GM19023 (cell line): ENCODE data around the gene SBNO2.

Experiments used
- ATAC-seq: cut with Tn5 transposase; IDR thresholded peaks from one replicate; pipeline ENCODE4 v1.9.1; 2021; ENCODE audit warnings: mild to moderate bottlenecking, moderate library complexity; ENCODE audit not compliant: unreplicated experiment

The SBNO2 gene

DNA sequence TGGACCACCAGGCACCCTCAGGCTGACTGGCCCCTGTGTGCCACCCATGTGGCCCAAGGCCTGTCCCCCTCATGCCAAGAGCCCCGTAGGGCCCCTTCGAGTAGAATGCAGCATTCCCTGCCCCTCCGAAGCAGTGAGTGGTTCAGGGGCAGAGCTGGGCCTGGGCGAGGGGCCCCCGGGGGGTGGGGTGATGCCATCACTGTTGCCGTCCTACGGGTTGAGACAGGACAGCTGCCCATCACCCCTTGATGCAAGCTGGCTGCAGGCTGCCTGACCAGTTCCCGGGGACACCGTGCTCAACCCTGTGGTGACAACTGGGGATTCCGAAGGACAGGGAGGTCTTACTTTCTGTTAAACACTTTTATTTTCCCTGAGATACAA is 4.7 kb downstream of the SBNO2 start:
- no peak for ATAC-seq

DNA sequence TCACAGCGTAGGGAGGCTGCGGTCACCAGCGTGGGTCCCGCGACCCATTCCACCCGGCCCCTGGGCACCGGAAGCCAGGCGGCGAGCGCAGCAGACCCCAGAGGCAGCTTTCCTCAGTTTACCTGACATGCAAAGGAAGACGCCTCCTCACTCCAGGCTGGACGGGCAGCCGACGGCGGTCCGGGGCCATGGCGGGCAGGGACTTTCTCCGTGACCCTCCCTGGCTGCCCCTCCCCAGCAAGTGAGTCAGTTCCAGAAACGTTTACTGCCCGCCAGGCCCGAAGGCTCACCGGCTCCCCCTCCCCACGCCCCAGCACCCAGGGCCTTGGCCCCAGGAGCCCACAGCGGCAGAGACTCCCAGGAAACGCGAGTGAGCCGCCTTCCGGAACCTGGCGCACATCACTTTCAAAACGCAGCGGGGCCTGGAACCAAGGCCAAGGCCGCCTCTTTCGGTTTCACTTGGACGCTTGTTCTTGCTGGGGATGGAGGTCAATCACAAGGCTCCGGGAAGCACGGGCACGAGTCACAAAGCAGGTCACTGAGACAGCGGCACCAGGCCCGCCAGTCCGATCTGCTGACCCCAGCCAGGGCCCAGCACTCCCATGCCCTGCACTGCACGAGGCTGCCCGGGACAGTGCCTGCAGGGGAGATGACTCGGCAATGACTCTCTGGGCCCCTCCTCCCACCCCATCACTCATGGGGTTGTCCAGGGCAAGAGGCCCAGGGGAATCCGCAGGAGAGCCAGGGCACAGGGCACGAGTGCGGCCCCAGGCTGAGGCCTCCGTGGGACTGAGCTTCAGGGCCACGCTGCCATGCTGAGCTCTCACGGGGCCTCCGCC is 5.3 kb downstream of the SBNO2 start:
- ATAC-seq: no peak

DNA sequence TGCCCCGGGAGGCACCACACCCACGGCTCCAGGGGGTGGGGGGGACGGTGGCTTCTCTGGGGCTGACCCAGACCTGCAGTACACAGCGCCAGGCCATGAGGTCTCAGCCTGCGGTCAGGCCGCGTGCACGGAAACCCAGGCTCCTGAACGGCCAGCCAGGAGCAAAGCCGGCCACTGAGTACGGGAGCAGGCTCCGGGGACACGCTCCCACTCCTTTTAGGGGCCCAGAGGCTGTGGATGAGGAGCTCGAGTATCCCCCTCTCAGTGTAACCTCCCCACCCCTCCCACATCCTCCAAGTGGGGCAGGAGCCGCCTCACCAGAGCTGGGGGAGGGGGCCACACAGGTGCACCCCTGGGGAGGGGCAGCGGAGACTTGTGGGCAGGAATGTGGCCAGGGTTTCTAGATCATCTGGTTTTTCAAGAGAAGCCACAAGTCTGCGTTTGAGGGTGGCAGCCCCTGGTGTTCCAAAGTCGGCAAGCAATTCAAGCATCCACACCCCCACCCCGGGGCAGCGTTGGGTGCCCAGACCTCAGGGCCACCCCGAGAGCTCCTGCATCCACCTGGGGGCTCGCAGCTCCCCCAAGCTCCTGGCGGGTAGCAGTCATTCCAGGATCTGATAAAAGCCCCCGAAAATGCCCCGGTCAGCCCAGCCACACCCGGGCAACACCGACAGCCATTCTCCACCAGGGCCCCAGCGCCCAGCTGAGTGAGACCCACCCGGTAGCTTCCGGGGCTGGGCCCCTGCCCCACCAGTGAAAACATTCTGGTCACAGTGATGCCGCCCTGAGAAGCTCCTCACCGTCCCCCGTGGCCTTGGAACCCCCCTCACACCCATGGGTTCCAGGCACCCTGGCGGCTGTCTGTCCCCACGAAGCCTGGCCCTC is 6.1 kb downstream of the SBNO2 start:
- no peak for ATAC-seq

DNA sequence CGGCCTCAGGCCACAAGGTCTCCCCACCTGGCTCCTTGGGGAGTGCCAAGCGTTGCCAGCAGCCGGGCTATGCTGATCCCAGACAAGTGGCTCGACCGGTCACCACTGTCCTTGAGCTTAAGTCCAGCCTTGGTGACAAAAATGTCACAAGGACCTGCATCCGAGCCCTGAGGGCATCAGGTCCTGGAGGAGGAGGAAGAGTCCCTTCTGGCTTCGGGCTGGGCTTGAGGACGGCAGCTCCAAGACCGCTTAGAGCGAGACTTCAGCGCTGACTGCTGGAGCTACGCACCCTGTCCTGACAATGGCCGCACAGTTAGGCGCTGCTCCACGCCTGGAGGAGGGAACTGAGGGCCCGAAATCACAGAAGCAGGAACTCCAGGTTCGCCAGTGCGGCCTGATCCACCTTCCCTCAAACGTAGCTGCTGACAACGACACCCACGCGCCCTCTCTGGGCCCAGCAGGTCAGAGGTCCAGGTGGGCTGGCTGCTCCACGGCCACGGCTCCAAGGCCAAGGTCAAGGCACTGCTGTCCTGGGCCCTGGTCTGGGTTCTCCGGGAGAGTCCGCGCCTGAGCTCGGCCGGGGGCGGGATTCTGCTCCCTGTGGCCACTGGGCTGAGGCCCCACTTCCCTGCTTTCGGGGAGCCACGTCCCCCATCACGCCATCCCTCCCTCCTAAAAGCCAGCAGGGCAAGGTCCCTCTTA is 7.0 kb downstream of the SBNO2 start:
- no peak for ATAC-seq

DNA sequence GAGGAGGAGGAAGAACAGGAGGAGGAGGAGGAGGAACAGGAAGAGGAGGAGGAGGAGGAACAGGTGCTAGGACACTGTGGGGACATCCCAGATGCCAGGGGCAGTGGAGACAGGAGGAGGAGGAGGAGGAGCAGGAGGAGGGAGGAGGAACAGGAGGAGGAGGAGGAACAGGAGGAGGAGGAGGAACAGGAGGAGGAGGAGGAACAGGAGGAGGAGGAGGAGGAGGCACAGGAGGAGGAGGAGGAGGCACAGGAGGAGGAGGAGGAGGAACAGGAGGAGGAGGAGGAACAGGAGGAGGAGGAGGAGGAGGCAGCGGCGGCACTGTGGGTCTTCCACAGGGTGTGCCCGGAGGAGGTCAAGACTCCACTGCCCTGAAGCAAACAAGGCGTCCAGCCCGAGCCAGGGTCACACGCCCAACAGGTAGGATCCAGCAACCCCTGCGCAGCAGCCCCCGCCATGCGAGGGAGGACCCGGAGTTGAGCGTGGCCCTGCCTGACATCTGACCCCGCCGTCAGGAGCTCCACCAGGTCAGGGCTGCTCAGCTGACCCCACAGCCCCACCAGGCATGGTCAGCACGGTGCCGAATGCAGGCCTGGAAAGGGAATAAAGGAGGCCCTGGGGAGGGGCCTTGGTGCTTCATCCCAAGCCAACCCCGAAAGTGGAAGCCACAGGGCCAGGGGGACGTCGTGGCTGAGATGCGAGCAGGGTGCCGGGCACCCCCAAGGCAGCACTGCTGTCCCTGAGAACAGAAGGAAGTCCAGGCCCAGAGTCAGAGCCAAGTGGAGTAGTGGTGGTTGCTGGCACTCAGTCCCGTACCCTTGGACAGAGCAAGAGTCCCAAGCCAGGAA is 9.2 kb downstream of the SBNO2 start:
- no peak for ATAC-seq

DNA sequence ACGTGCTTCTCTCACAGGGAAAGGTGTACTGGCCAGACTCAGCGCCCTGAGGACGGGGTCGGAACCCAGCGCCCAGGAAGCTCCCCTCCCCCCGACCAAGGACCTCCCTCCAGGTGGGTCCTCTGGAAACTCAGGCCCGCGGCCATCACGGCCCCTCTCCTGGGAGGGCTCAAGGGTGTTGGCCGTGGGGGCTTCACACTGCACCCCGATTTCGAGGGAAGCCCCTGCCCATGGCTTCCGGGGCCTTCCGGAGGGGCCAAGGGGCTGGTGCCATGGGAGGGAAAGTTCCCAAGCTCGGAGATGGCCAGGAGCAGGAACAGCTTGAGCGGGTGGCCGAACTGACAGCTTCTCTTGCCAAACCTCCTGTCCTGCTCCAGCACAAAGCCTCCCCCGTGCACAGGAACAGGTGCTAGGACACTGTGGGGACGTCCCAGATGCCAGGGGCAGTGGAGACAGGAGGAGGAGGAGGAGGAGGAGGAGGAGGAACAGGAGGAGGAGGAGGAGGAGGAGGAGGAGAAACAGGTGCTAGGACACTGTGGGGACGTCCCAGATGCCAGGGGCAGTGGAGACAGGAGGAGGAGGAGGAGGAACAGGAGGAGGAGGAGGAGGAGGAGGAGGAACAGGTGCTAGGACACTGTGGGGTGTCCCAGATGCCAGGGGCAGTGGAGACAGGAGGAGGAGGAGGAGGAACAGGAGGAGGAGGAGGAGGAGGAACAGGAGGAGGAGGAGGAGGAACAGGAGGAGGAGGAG is 10.0 kb downstream of the SBNO2 start:
- ATAC-seq: no peak

DNA sequence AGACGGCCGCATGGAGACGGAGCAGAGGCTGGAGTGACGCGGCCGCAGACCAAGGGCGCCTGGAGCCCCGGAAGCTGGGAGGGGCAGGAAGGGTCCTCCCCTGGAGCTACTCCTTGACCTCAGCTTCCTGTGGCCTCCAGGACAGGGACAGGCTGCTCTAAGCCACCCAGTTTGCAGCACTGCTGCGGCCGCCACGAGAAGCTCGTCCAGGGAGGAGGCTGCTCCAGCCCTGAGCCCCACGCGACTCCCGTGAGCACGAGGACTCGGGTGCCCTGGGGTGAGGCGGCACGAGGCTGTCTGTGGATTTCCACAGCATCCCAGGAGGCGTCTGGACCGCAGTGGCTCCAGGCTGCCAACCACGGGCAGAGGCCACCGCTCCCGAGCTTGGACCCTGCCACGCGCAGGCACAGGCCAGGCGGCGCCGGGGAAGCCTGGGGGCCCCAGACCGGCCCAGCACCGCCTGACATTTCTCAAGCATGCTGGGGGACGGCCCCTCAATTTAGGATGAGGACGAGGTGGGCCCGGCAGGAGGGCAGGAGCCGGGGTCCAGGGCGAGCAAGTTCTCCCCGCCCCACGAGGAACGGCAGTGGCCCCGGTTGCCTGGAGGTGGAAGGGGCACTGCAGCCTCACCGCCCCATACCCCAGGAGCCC is 10.7 kb downstream of the SBNO2 start:
- ATAC-seq: no peak

DNA sequence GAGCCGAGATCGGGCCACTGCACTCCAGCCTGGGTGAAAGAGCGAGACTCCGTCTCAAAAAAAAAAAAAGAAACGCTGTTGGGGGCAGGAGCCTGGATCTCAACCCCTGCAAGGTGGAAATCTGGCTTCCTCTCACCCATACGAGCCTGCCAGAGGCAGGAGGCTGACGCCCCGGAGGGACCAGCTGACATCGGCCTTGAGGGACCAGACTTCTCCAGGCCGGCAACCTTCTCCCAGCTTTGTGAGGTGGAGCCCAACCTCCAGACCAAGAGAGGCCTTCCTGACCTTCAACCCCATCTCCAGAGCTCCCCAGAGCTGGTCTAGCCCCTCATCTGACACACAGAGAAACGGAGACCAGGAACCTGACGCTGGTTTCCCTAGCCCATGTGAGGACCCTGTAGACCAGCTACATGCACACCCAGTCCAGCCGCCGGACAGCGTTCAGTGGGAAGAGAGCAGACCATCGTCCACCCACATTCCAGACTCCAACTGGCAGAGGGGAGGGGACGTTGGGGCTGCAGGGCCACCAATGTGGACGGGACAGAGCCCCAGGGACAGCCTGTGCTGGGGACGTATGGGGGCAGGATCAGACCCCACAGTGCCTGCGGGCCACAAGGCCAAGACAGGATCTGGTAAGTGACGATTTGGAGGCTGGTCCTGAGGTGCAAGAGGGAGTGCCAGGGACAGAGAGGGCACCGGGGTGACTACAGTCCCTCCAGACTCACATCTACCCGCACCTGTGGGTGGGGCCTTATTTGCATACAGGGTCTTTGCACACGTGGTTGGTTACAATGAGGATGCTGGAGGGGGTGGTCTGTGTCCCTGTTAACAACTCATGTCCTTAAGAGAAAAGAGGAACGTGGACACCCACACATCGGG is 11.4 kb downstream of the SBNO2 start:
- ATAC-seq: no peak

DNA sequence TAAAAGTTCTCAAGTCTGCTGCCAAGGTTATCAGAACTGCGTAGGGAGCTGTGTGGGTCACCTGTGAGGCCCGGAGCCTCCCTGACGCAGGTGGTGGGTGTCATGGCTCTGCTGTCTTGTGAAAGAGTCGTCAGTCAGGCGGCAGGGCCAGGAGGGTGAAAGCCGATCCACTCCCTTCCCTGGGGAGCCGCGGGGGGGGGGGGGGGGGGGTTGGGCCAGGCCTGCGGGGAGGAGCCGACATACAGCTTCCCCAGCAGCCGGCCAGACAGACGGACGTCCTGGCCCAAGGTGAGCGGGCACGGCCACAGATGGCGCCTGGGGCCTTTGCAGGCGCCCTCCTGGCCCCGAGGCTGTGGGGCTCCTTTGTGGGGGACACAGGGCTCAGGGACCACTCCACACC is 12.4 kb downstream of the SBNO2 start:
- ATAC-seq: no peak

DNA sequence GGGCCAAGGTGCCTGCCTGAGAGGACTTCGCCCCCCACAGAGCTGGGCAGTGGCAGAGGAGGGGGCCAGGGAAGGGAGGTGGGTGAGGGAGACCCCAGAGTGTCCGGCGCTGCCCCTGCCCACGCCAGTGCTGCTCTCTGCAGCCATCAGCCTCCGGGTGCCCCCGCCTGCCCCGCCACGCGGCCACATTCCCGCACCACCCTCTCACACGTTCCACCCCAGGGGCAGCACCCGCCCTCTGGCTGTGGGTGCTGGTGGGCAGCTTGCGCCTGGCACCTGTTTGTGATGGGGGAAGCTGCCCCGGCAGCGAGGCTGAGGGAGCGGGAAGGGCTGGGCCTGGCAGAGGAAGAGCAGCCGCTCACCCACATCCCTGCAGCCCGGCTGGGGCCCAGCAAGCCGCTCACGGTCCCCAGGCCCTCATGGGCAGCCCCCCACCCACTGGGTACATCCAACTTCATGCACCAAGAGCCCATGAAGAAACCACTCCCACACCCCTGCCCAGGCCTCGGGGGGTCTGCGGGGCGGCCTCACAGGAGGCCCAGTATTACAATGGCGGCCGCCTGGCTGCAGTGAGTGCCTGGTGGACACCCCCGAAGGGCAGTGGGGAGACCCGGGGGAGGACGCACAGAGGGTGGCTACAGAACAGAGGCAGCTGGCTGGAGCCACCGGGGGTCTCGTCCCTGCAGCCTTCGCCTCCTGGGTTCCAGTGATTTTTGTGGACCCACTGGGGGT is 14.0 kb downstream of the SBNO2 start:
- ATAC-seq: no peak

DNA sequence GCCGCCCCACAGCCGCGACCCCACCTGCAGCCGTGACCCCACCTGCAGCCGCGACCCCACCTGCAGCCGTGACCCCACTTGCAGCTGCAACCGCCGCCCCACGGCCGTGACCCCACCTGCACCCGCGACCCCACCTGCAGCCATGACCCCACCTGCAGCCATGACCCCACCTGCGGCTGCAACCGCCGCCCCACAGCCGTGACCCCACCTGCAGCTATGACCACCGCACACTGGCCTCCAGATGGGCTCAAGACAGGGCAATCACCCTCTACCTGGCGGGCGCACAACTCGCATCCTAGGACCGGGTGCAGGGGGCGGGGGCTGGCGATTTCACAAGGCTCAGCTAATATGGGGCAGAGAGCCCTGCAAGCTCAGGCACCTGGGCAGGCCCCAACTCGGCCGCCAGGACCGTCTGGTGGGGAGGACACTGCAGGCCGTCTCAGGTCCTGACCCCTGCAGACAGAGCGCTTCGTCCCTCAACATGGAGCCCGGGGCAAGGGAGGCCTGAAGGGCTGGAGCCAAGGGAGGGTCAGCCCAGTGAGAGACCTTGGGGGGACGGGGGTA is 15.1 kb downstream of the SBNO2 start:
- no peak for ATAC-seq

DNA sequence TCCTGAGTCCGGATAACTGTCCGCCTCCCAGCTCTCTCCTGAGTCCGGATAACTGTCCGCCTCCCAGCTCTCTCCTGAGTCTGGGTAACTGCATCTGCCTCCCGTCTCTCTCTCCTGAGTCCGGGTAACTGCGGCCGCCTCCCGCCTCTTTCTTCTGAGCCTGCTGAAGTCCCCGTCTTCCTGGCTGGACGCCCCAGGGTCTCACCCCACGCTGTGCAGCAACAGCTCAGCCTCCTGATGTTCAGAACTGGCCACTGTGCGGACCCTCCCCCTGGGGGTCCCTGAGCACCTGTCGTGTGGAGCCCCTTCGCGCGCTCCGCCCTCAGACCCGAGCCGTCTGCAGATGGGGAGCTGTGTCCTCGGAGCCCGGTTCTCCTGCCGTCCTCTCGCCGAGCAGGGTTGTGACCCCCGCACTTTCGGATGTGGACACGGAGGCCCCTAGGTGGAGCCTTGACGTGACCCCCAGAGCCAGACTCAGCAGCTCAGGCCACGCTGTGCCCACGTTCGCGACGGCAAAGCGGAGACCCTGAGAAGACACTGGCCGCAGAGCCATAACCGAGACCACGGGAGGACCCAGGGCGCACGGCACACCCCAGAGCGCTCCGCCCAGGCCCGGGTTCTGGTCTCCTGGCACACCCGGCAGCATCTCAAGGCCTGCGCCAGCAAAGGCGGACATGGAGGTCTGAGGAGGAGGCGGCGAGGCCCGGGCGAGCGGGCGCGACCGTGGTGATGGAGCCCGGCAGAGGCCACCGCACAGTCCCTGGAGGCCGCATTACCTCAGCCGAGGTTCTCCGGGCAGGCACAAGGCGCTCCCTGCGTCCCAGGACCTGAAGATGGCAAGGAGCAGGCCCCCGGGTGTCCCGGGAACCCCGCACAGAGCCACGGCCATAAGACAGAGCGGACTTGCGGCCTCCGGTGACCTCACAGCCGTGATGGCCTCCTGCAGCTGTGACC is 15.9 kb downstream of the SBNO2 start:
- no peak for ATAC-seq

DNA sequence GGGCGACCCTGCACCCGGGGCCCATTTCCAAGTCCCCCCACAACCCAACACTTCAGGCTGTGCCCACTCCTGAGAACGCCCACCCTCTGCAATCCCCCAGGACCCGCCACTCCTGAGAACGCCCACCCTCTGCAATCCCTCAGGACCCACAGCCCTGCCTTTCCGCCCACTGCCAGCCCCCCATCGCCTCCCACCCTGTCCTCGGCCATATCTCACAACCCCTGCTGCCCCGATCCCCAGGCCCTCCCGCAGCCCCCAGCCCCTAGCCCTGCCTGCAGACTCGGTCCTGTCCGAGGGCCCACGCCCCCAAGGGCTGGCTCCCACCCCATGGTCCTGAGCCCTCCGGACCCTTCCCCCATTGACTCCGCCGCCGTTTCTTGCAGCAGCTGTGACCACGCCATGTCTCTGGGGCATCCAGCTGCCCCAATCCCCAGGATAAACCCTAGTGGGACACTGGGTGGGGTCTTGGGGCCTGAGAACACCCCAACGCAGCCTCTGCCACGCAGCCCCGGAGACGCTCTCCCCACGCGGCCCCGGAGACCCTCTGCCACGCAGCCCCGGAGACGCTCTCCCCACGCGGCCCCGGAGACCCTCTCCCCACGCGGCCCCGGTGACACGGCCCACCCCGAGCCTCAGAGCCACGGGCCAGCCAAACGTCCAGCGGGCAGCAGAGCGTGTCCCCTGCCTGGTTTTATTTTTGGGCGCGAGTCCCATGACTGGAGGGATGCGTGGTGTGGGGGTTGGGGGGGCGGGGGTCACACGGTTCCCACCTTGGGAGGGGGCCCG is 17.0 kb downstream of the SBNO2 start:
- no peak for ATAC-seq

DNA sequence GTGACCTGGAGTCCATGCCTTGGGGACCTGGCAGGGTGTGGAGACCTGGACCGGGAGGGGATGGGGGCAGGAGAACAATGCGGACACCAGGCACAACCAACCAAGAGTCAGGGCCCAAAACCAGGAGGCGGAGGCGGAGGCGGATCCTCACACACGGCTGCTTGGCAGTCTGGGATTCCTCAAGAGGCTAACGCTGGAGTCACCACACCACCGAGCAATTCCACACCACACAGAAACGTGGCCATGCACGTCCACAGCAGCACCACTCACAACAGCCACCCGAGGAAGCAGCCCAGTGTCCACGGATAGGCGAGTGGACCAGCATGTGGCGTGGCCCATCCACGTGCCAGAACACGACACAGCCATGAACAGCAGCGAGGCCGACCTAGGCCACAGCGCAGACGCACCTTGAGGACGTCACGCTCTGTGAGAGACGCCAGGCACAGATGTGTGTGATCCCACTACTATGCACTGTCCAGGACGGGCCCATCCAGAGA is 17.7 kb downstream of the SBNO2 start:
- ATAC-seq: no peak
